IMR-90 (cell line): ENCODE measurements around the gene WDR49. TPM values are rescaled to one million over a fixed set of nuclear protein-coding genes. Genes with fewer than 3 reads are reported as not detected.

Experiments used
- ATAC-seq: fragments of 200-7000 bp; cut with Tn5 transposase; 2 replicates; pipeline ENCODE4 v1.9.1; 2020; ENCODE audit warnings: low read depth, mild to moderate bottlenecking, moderate library complexity
- BruUV-seq: library from RNA; stranded (reverse); fragments of 400-500 nt; replicated peaks from 2 replicates; lab custom pipeline; 2021; lab: Mats Ljungman, UMichigan
- CTCF ChIA-PET: fragments of 300-600 bp; formaldehyde crosslinking; extraction: SDS; loops from one replicate; lab custom pipeline; 2021; ENCODE audit warnings: antibody characterized with exemption; lab: Yijun Ruan, JAX
- POLR2A ChIA-PET: fragments of 300-600 bp; sonication (Branson Sonifier 250); formaldehyde crosslinking; loops from one replicate; lab custom pipeline; 2022; ENCODE audit warnings: antibody characterized with exemption; ENCODE audit not compliant: unreplicated experiment; lab: Charles Lee
- DNase-seq: peaks from one replicate; pipeline ENCODE4 v3.0.0; 2013
- H2AFZ ChIP-seq: replicated peaks from 2 replicates; pipeline ENCODE3; 2013; ENCODE audit warnings: low read length, mild to moderate bottlenecking; ENCODE audit not compliant: poor library complexity
- H2AK5ac ChIP-seq: 2 replicates; pipeline ENCODE4 v1.6.1; 2013; ENCODE audit warnings: low read depth, low read length, inconsistent platforms
- H2AK9ac ChIP-seq: replicated peaks from 2 replicates; pipeline ENCODE3; 2013; ENCODE audit warnings: mild to moderate bottlenecking, low read depth, low read length, moderate library complexity; ENCODE audit not compliant: poor library complexity
- H2BK120ac ChIP-seq: 2 replicates; pipeline ENCODE4 v1.6.1; 2013; ENCODE audit warnings: low read depth, low read length, inconsistent platforms
- H2BK15ac ChIP-seq: 3 replicates; pipeline ENCODE4 v1.6.1; 2013; ENCODE audit warnings: low read depth, low read length, inconsistent platforms
- H2BK20ac ChIP-seq: 2 replicates; pipeline ENCODE4 v1.6.1; 2013; ENCODE audit warnings: low read depth, mild to moderate bottlenecking, inconsistent platforms, low read length, moderate library complexity
- H2BK5ac ChIP-seq: 2 replicates; pipeline ENCODE4 v1.6.1; 2013; ENCODE audit warnings: mild to moderate bottlenecking, low read depth, low read length, inconsistent platforms; ENCODE audit not compliant: poor library complexity, severe bottlenecking
- H3K14ac ChIP-seq: replicated peaks from 2 replicates; pipeline ENCODE4 v1.6.1; 2013; ENCODE audit warnings: low read depth, low read length, inconsistent platforms
- H3K18ac ChIP-seq: 2 replicates; pipeline ENCODE4 v1.6.1; 2013; ENCODE audit warnings: low read depth, low read length, control low read depth
- H3K23ac ChIP-seq: 2 replicates; pipeline ENCODE4 v1.6.1; 2013; ENCODE audit warnings: low read depth, low read length, inconsistent platforms
- H3K27ac ChIP-seq: 2 replicates; pipeline ENCODE4 v1.5.1; 2013; ENCODE audit warnings: mild to moderate bottlenecking, control low read depth, low read length; ENCODE audit not compliant: insufficient read depth
- H3K27me3 ChIP-seq: 2 replicates; pipeline ENCODE4 v1.6.1; 2013; ENCODE audit warnings: low read length; ENCODE audit not compliant: control insufficient read depth, insufficient read depth
- H3K36me3 ChIP-seq: 2 replicates; pipeline ENCODE4 v1.6.1; 2013; ENCODE audit warnings: low read length, mixed read lengths; ENCODE audit not compliant: control insufficient read depth, insufficient read depth
- H3K4ac ChIP-seq: 2 replicates; pipeline ENCODE4 v1.6.1; 2013; ENCODE audit warnings: low read depth, low read length, inconsistent platforms
- H3K4me1 ChIP-seq: 2 replicates; pipeline ENCODE4 v1.6.1; 2013; ENCODE audit warnings: low read length, mixed read lengths; ENCODE audit not compliant: control insufficient read depth, insufficient read depth
- H3K4me2 ChIP-seq: 2 replicates; pipeline ENCODE4 v1.6.1; 2013; ENCODE audit warnings: low read depth, mild to moderate bottlenecking, control low read depth, low read length, moderate library complexity
- H3K4me3 ChIP-seq: 2 replicates; pipeline ENCODE4 v1.5.1; 2013; ENCODE audit warnings: low read depth, mild to moderate bottlenecking, control low read depth, low read length, moderate library complexity; ENCODE audit not compliant: insufficient read depth
- H3K56ac ChIP-seq: 2 replicates; pipeline ENCODE4 v1.6.1; 2013; ENCODE audit warnings: low read length, inconsistent platforms; ENCODE audit not compliant: insufficient read depth; ENCODE audit errors: extremely low read depth
- H3K79me1 ChIP-seq, 2 experiments: 2 replicates each; pipeline ENCODE4 v1.6.1; 2013; ENCODE audit warnings: low read length in 2 of 2, inconsistent platforms in 1 of 2, low read depth in 1 of 2
- H3K9ac ChIP-seq: 2 replicates; pipeline ENCODE4 v1.6.1; 2013; ENCODE audit warnings: low read depth, low read length, control low read depth
- H3K9me1 ChIP-seq: 2 replicates; pipeline ENCODE4 v1.6.1; 2013; ENCODE audit warnings: low read length, inconsistent platforms; ENCODE audit not compliant: insufficient read depth
- H3K9me3 ChIP-seq: 2 replicates; pipeline ENCODE4 v1.6.1; 2013; ENCODE audit warnings: low read length; ENCODE audit not compliant: control insufficient read depth, insufficient read depth
- H4K20me1 ChIP-seq: 2 replicates; pipeline ENCODE4 v1.6.1; 2013; ENCODE audit warnings: low read length, inconsistent platforms; ENCODE audit not compliant: insufficient read depth
- H4K5ac ChIP-seq: 2 replicates; pipeline ENCODE4 v1.6.1; 2013; ENCODE audit warnings: mild to moderate bottlenecking, low read depth, low read length, control low read depth
- H4K8ac ChIP-seq, 2 experiments: 2 replicates each; pipeline ENCODE4 v1.6.1; 2013; ENCODE audit warnings: low read depth in 2 of 2, low read length in 2 of 2, control low read depth in 1 of 2, inconsistent platforms in 1 of 2
- H4K91ac ChIP-seq: 2 replicates; pipeline ENCODE4 v1.6.1; 2013; ENCODE audit warnings: low read depth, low read length, inconsistent platforms; ENCODE audit not compliant: insufficient read depth
- CEBPB ChIP-seq: IDR thresholded peaks from 2 replicates; pipeline ENCODE4 v1.6.1; 2012; ENCODE audit warnings: low read depth, low read length, improper control_type of control experiment
- ELK1 ChIP-seq: fragments of 150-350 bp; IDR thresholded peaks from 2 replicates; pipeline ENCODE4 v1.6.1; 2016; ENCODE audit warnings: low read depth, mild to moderate bottlenecking, low read length, moderate library complexity, borderline replicate concordance
- MAFK ChIP-seq: IDR thresholded peaks from 2 replicates; pipeline ENCODE4 v1.6.1; 2012; ENCODE audit warnings: low read depth, low read length, improper control_type of control experiment
- MXI1 ChIP-seq: IDR thresholded peaks from 2 replicates; pipeline ENCODE4 v1.6.1; 2012; ENCODE audit warnings: low read depth, mild to moderate bottlenecking, low read length, moderate library complexity, borderline replicate concordance
- POLR2A ChIP-seq: IDR thresholded peaks from 2 replicates; pipeline ENCODE4 v1.6.1; 2012; ENCODE audit warnings: mild to moderate bottlenecking, low read depth, low read length
- RAD21 ChIP-seq: IDR thresholded peaks from 2 replicates; pipeline ENCODE4 v1.6.1; 2012; ENCODE audit warnings: low read length, improper control_type of control experiment
- RCOR1 ChIP-seq: IDR thresholded peaks from 2 replicates; pipeline ENCODE4 v1.6.1; 2012; ENCODE audit warnings: mild to moderate bottlenecking, low read length, improper control_type of control experiment; ENCODE audit not compliant: insufficient replicate concordance
- RFX5 ChIP-seq: IDR thresholded peaks from 2 replicates; pipeline ENCODE4 v1.8.0; 2012; ENCODE audit warnings: low read depth, mild to moderate bottlenecking, low read length, moderate library complexity
- WGBS, 2 experiments: methylation state at CpG; one replicate each; pipeline versions ENCODE4 v1.1.5 to v1.1.7; 2013; ENCODE audit warnings: missing lambda C conversion rate in 2 of 2; ENCODE audit not compliant: insufficient read length in 1 of 2; ENCODE audit errors: extremely low coverage in 2 of 2; 5-methylcytosine and 5-hydroxymethylcytosine counted together
- dilution Hi-C: fragments of 300-500 bp; cut with HindIII; formaldehyde crosslinking; loops from one replicate; pipeline ENCODE4 v1.14.3; 2018; ENCODE audit warnings: low sequenced_read_pairs; ENCODE audit not compliant: unreplicated experiment
- in situ Hi-C: fragments of 300-500 bp; cut with MboI; formaldehyde crosslinking; loops from 3 replicates; pipeline ENCODE4 v1.14.3; 2019; ENCODE audit warnings: low sequenced_read_pairs, inconsistent platforms, mixed read lengths
- intact Hi-C: fragments of 100-400 bp; cut with micrococcal nuclease; formaldehyde crosslinking; loops from 2 replicates; pipeline ENCODE4 v1.10.0; 2022
- polyA plus RNA-seq, 3 experiments: library from polyadenylated mRNA; depleted of rRNA; stranded (reverse); fragments of >200 nt; gene quantifications; 2 replicates each; pipeline ENCODE4 v1.2.3, GENCODE V29; 2012; ENCODE audit warnings: low replicate concordance in 1 of 3
- total RNA-seq: library from RNA; depleted of rRNA; stranded (reverse); fragments of >200 nt; gene quantifications from 2 replicates; pipeline ENCODE4 v1.2.3, GENCODE V29; 2012
- TF ChIP-seq, protein P1 (sequence below): conservative IDR thresholded peaks from 2 replicates; pipeline ENCODE4 v1.5.1; 2012; ENCODE audit warnings: mild to moderate bottlenecking, low read depth, low read length, improper control_type of control experiment

Gene WDR49
- total and polyA plus RNA-seq, 2 of the 4 experiments (the other 2 are of a cell fraction) = not detected

- no peaks in the 10 kb centered on the region for H3K79me1 ChIP-seq
- intact Hi-C loops (no loop called here), in situ Hi-C loops (no loop called here), dilution Hi-C loops (no loop called here)
- H3K9me1 ChIP-seq = no peaks in the 10 kb centered on the region
- H3K36me3 ChIP-seq = no peaks in the 10 kb centered on the region
- no peak overlapping the region for H2AK5ac ChIP-seq
- no peaks in the 10 kb centered on the region for H3K4me1 ChIP-seq
- no peak overlapping the region for H4K8ac ChIP-seq
- H3K4me2 ChIP-seq = no peak overlapping the region
- no peaks in the 10 kb centered on the region for H3K27me3 ChIP-seq
- no peak overlapping the region for H2BK15ac ChIP-seq
- no CpG with 5 or more reads among the region's 2 CpGs for WGBS, 2 experiments
- H4K5ac ChIP-seq = no peak overlapping the region
- DNase-seq (no peak), ATAC-seq (no peak)
- BruUV-seq = no TSS peak
- no peaks in the 10 kb centered on the region for H4K20me1 ChIP-seq
- H3K23ac ChIP-seq = no peak overlapping the region
- H3K56ac ChIP-seq = no peak overlapping the region
- ChIA-PET CTCF (no interaction called here), POLR2A (no interaction called here)
- no peak for TF ChIP-seq RFX5
- no peak for TF ChIP-seq RAD21
- no peak for TF ChIP-seq POLR2A
- TF ChIP-seq ELK1 = no peak
- TF ChIP-seq MAFK = no peak
- TF ChIP-seq, protein P1, sequence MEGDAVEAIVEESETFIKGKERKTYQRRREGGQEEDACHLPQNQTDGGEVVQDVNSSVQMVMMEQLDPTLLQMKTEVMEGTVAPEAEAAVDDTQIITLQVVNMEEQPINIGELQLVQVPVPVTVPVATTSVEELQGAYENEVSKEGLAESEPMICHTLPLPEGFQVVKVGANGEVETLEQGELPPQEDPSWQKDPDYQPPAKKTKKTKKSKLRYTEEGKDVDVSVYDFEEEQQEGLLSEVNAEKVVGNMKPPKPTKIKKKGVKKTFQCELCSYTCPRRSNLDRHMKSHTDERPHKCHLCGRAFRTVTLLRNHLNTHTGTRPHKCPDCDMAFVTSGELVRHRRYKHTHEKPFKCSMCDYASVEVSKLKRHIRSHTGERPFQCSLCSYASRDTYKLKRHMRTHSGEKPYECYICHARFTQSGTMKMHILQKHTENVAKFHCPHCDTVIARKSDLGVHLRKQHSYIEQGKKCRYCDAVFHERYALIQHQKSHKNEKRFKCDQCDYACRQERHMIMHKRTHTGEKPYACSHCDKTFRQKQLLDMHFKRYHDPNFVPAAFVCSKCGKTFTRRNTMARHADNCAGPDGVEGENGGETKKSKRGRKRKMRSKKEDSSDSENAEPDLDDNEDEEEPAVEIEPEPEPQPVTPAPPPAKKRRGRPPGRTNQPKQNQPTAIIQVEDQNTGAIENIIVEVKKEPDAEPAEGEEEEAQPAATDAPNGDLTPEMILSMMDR = no peak
- no peak for TF ChIP-seq RCOR1
- no peak for TF ChIP-seq CEBPB
- no peak for TF ChIP-seq MXI1
- no peak overlapping the region for H2BK120ac ChIP-seq
- no peak overlapping the region for H3K4ac ChIP-seq
- no peak overlapping the region for H3K4me3 ChIP-seq
- no peak overlapping the region for H2AK9ac ChIP-seq
- no peak overlapping the region for H3K27ac ChIP-seq
- no peaks in the 10 kb centered on the region for H3K9me3 ChIP-seq
- H3K14ac ChIP-seq = no peak overlapping the region
- no peak overlapping the region for H2AFZ ChIP-seq
- H2BK5ac ChIP-seq = no peak overlapping the region
- H3K18ac ChIP-seq = no peak overlapping the region
- H3K9ac ChIP-seq = no peak overlapping the region
- no peak overlapping the region for H2BK20ac ChIP-seq
- no peak overlapping the region for H4K91ac ChIP-seq
Observed at GRCh38 chr3:167484551-167484950, 169.2 kb downstream of the WDR49 start.
